ENCODE results near the gene AOPEP. TPM values are rescaled to one million over a fixed set of nuclear protein-coding genes. Genes with fewer than 3 reads are reported as not detected.
A peak's percentile ranks its signal among the peaks of the same experiment; 100 is the strongest.

AOPEP gene
- total and polyA plus RNA-seq, 2 of the 13 experiments (the other 11 are each of a cell fraction or from before 2014, with no cell fraction given): 22.2 to 41.6 TPM

- no peak for TF ChIP-seq ZNF20 (CRISPR knock-in tag; IDR thresholded peaks at IDR 0.05)
- TF ChIP-seq MED1 (CRISPR knock-in tag; IDR thresholded peaks at IDR 0.05): peak; percentile 86
- TF ChIP-seq SIX4 (CRISPR knock-in tag; IDR thresholded peaks at IDR 0.05): peak; percentile 92
- no peak for TF ChIP-seq PLRG1 (conservative IDR thresholded peaks at IDR 0.05)
- TF ChIP-seq, protein P1, sequence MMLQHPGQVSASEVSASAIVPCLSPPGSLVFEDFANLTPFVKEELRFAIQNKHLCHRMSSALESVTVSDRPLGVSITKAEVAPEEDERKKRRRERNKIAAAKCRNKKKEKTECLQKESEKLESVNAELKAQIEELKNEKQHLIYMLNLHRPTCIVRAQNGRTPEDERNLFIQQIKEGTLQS (CRISPR knock-in tag; IDR thresholded peaks at IDR 0.05): 0 out of 2 replicates have a peak, but pooled peaks have one; percentile 53
- no peak for TF ChIP-seq RBM22 (optimal IDR thresholded peaks at IDR 0.05; ENCODE audit: low read length)
- no peak for TF ChIP-seq ZNF737 (CRISPR knock-in tag; IDR thresholded peaks at IDR 0.05; ENCODE audit: borderline replicate concordance)
- TF ChIP-seq TSC22D2 (CRISPR knock-in tag; IDR thresholded peaks at IDR 0.05; ENCODE audit: borderline replicate concordance): peak; percentile 84; the same call in 1 of the 2 replicates
- peak; percentile 86 for TF ChIP-seq KLF6 (CRISPR knock-in tag; IDR thresholded peaks at IDR 0.05)
- peak; percentile 81 for TF ChIP-seq ZNF331 (CRISPR knock-in tag; IDR thresholded peaks at IDR 0.05)
- TF ChIP-seq ZNF33A (CRISPR knock-in tag; IDR thresholded peaks at IDR 0.05; ENCODE audit: borderline replicate concordance): 0 out of 2 replicates have a peak, but pooled peaks have one; percentile 72
- TF ChIP-seq ZSCAN9 (CRISPR knock-in tag; IDR thresholded peaks at IDR 0.05; ENCODE audit: borderline replicate concordance): peak; percentile 79
- 0 out of 2 replicates have a peak, but pooled peaks have one; percentile 54 for TF ChIP-seq ZMYM3 (CRISPR knock-in tag; IDR thresholded peaks at IDR 0.05)
- TF ChIP-seq HMG20B (CRISPR knock-in tag; conservative IDR thresholded peaks at IDR 0.05): peak; percentile 67; the same call in 1 of the 2 replicates
- peak; percentile 39; the same call in 1 of the 2 replicates for TF ChIP-seq ZBTB20 (CRISPR knock-in tag; IDR thresholded peaks at IDR 0.05; ENCODE audit: borderline replicate concordance, low read depth)
- peak; percentile 84 for TF ChIP-seq FOXA3 (CRISPR knock-in tag; IDR thresholded peaks at IDR 0.05)
- TF ChIP-seq SPEN (CRISPR knock-in tag; IDR thresholded peaks at IDR 0.05; ENCODE audit: low read depth): 0 out of 2 replicates have a peak, but pooled peaks have one; percentile 23
- TF ChIP-seq ZNF224 (CRISPR knock-in tag; IDR thresholded peaks at IDR 0.05): peak; percentile 86; the same call in 1 of the 2 replicates
- peak; percentile 98 for TF ChIP-seq MLXIP (CRISPR knock-in tag; IDR thresholded peaks at IDR 0.05; ENCODE audit: borderline replicate concordance)
- peak; percentile 89 for TF ChIP-seq PITX1 (CRISPR knock-in tag; IDR thresholded peaks at IDR 0.05)
- TF ChIP-seq SOX5 (CRISPR knock-in tag; IDR thresholded peaks at IDR 0.05; ENCODE audit: borderline replicate concordance): peak; percentile 97
- no peak for TF ChIP-seq ZFP90 (CRISPR knock-in tag; IDR thresholded peaks at IDR 0.05; ENCODE audit: borderline replicate concordance)
- 0 out of 2 replicates have a peak, but pooled peaks have one; percentile 41 for TF ChIP-seq DNMT3B (CRISPR knock-in tag; conservative IDR thresholded peaks at IDR 0.05)
- peak; percentile 96 for TF ChIP-seq SALL1 (CRISPR knock-in tag; IDR thresholded peaks at IDR 0.05)
- peak; percentile 62 for TF ChIP-seq TCF7 (IDR thresholded peaks at IDR 0.05; ENCODE audit: low read depth)
- TF ChIP-seq FOXJ3 (CRISPR knock-in tag; IDR thresholded peaks at IDR 0.05; ENCODE audit: borderline replicate concordance): peak; percentile 25; the same call in 1 of the 2 replicates
- 0 out of 2 replicates have a peak, but pooled peaks have one; percentile 39 for TF ChIP-seq CBFB (CRISPR knock-in tag; IDR thresholded peaks at IDR 0.05)
- TF ChIP-seq ZNF878 (CRISPR knock-in tag; IDR thresholded peaks at IDR 0.05): peak; percentile 24; the same call in 1 of the 2 replicates
- TF ChIP-seq POGZ (CRISPR knock-in tag; IDR thresholded peaks at IDR 0.05): peak; percentile 71
Measured at GRCh38 chr9:94971378-94972131, 245.1 kb downstream of the AOPEP start (continued).
